ENCODE results near the gene LARGE2. TPM values are rescaled to one million over a fixed set of nuclear protein-coding genes. Genes with fewer than 3 reads are reported as not detected.

LARGE2 gene
- total RNA-seq, 1 experiment from 2014 or later: 124 TPM

GRCh38 chr11:45933131-45933831 lies 10.8 kb downstream of the LARGE2 start:
- Mint-ChIP-seq H3K9me3 (no peaks in the 10 kb centered on the region), H3K4me3 (no peak overlapping the region), H3K4me1 (peaks cover 6% of the 10 kb centered on the region), H3K27me3 (ENCODE audit: low read depth) (no peaks in the 10 kb centered on the region; the same call in 1 of the 2 replicates), H3K36me3 (peaks cover 17% of the 10 kb centered on the region), H3K27ac (no peak overlapping the region; the same call in 1 of the 2 replicates)
- DNase-seq (ENCODE audit: low spot score): no peak
- no peak for TF ChIP-seq TEAD1 (CRISPR knock-in tag; IDR thresholded peaks at IDR 0.05)
- TF ChIP-seq FOXP4 (CRISPR knock-in tag; IDR thresholded peaks at IDR 0.05): no peak
- no peak for TF ChIP-seq ZNF671 (CRISPR knock-in tag; IDR thresholded peaks at IDR 0.05)
- no peak for TF ChIP-seq KAT7 (CRISPR knock-in tag; IDR thresholded peaks at IDR 0.05; ENCODE audit: borderline replicate concordance)
- TF ChIP-seq FOXJ3 (CRISPR knock-in tag; IDR thresholded peaks at IDR 0.05; ENCODE audit: borderline replicate concordance): no peak
- no peak for TF ChIP-seq PRDM15 (CRISPR knock-in tag; IDR thresholded peaks at IDR 0.05)
- TF ChIP-seq NFE2L1 (CRISPR knock-in tag; IDR thresholded peaks at IDR 0.05): no peak
- TF ChIP-seq ATF3 (CRISPR knock-in tag; conservative IDR thresholded peaks at IDR 0.05): no peak
- TF ChIP-seq MXD4 (CRISPR knock-in tag; IDR thresholded peaks at IDR 0.05; ENCODE audit: borderline replicate concordance): no peak
- no peak for TF ChIP-seq FOXK1 (CRISPR knock-in tag; IDR thresholded peaks at IDR 0.05)
- TF ChIP-seq EMX1 (CRISPR knock-in tag; IDR thresholded peaks at IDR 0.05): no peak
- no peak for TF ChIP-seq USF2 (CRISPR knock-in tag; IDR thresholded peaks at IDR 0.05)
- TF ChIP-seq FOXP1 (CRISPR knock-in tag; IDR thresholded peaks at IDR 0.05; ENCODE audit: borderline replicate concordance): no peak
- TF ChIP-seq CTCF (IDR thresholded peaks at IDR 0.05): no peak
- ChIA-PET CTCF (interaction anchor here (0.7 kb wide), 1 partner anchor 73 kb away, joined by 3 read pairs; no protein-coding TSS in a partner anchor), POLR2A (no interaction called here)
- no peak for ATAC-seq

- ChIA-PET POLR2A (no interaction called here), CTCF (interaction anchor here (0.7 kb wide), 2 partner anchors 31 to 72 kb away, joined by 3 read pairs; no protein-coding TSS in a partner anchor)
- Mint-ChIP-seq H3K9me3 (no peaks in the 10 kb centered on the region), H3K4me1 (peaks cover 10% of the 10 kb centered on the region), H3K4me3 (no peak overlapping the region), H3K27me3 (ENCODE audit: low read depth) (no peaks in the 10 kb centered on the region; the same call in 1 of the 2 replicates), H3K36me3 (peaks cover 13% of the 10 kb centered on the region), H3K27ac (no peak overlapping the region)
- DNase-seq (ENCODE audit: low spot score): no peak
- no peak for ATAC-seq
- no peak for TF ChIP-seq MXD4 (CRISPR knock-in tag; IDR thresholded peaks at IDR 0.05; ENCODE audit: borderline replicate concordance)
- no peak for TF ChIP-seq TEAD1 (CRISPR knock-in tag; IDR thresholded peaks at IDR 0.05)
- no peak for TF ChIP-seq ATF2 (CRISPR knock-in tag; IDR thresholded peaks at IDR 0.05; ENCODE audit: borderline replicate concordance, low read depth)
- TF ChIP-seq CREB1 (CRISPR knock-in tag; IDR thresholded peaks at IDR 0.05): no peak
- no peak for TF ChIP-seq SMAD4 (CRISPR knock-in tag; IDR thresholded peaks at IDR 0.05)
- no peak for TF ChIP-seq ZNF317 (CRISPR knock-in tag; IDR thresholded peaks at IDR 0.05; ENCODE audit: borderline replicate concordance, low read depth)
- no peak for TF ChIP-seq FOXP4 (CRISPR knock-in tag; IDR thresholded peaks at IDR 0.05)
Observed at GRCh38 chr11:45933846-45934579, 11.6 kb downstream of the LARGE2 start.

Data from WTC11 (cell line).